ENCODE results near the gene HMGCR. TPM values are rescaled to one million over a fixed set of nuclear protein-coding genes. Genes with fewer than 3 reads are reported as not detected.
A peak's percentile ranks its signal among the peaks of the same experiment; 100 is the strongest.

The HMGCR gene
- total RNA-seq, 1 experiment from 2014 or later: 101 TPM

GRCh38 chr5:75395277-75395676 is 58.3 kb downstream of the HMGCR start:
- Histone ChIP-seq H3K4me1 (ENCODE audit: control insufficient read depth in 1 of 2, insufficient read depth in 2 of 2, low read length in 2 of 2) (no peaks in the 10 kb centered on the region), H3K4me2 (ENCODE audit: low read length) (no peak overlapping the region), H3K9me3 (ENCODE audit: control insufficient read depth in 1 of 2, insufficient read depth in 1 of 2, low read depth in 1 of 2, low read length in 2 of 2) (no peaks in the 10 kb centered on the region), H4K20me1 (ENCODE audit: insufficient read depth) (no peaks in the 10 kb centered on the region), H2AFZ (ENCODE audit: low read depth, low read length, poor library complexity, severe bottlenecking) (no peak overlapping the region), H3K79me2 (ENCODE audit: insufficient read depth, low read length) (no peaks in the 10 kb centered on the region), H3K36me3 (ENCODE audit: control insufficient read depth in 1 of 2, insufficient read depth in 2 of 2, low read length in 2 of 2) (no peaks in the 10 kb centered on the region), H3K27ac (ENCODE audit: low read depth, low read length) (no peak overlapping the region), H3K9ac (ENCODE audit: low read length) (no peak overlapping the region), H3K27me3 (ENCODE audit: insufficient read depth, low read length) (no peaks in the 10 kb centered on the region), H3K9me2 (ENCODE audit: insufficient read depth) (no peaks in the 10 kb centered on the region), H3K4me3 (replicated peaks in 1 of 2; ENCODE audit: low read depth in 1 of 2, low read length in 2 of 2) (no peak overlapping the region)
- intact Hi-C loops (cut with micrococcal nuclease): no loop called here
- TF ChIP-seq MAX (IDR thresholded peaks at IDR 0.05): no peak
- no peak for TF ChIP-seq EGR1 (IDR thresholded peaks at IDR 0.05; ENCODE audit: low read depth)
- no peak for TF ChIP-seq POLR2AphosphoS5 (IDR thresholded peaks at IDR 0.05; ENCODE audit: low read depth, low read length)
- no peak for TF ChIP-seq CBX3 (IDR thresholded peaks at IDR 0.05; ENCODE audit: low read depth)
- no peak for TF ChIP-seq POLR2A (IDR thresholded peaks at IDR 0.05; ENCODE audit: borderline replicate concordance, extremely low read depth, insufficient read depth, insufficient read length)
- TF ChIP-seq ELF1 (IDR thresholded peaks at IDR 0.05; ENCODE audit: borderline replicate concordance, low read depth): no peak
- no peak for TF ChIP-seq SIN3A (IDR thresholded peaks at IDR 0.05; ENCODE audit: low read depth)
- TF ChIP-seq CEBPB (IDR thresholded peaks at IDR 0.05; ENCODE audit: low read depth): no peak
- no TSS peak for BruUV-seq (replicated peaks)
- ChIA-PET RAD21 (ENCODE audit: low non-redundant PET in 1 of 2, low total read pairs in 2 of 2, uncharacterized antibody in 2 of 2, unreplicated experiment in 2 of 2) (no interaction called here), POLR2A (no interaction called here), CTCF (interaction anchor here (0.7 kb wide), 1 partner anchor 779 kb away, joined by 3 read pairs; no protein-coding TSS in a partner anchor)
- ATAC-seq (no peak), DNase-seq (ENCODE audit: low read depth, low spot score) (no peak)

- Histone ChIP-seq H4K20me1 (ENCODE audit: insufficient read depth) (no peaks in the 10 kb centered on the region), H3K4me1 (ENCODE audit: control insufficient read depth in 1 of 2, insufficient read depth in 2 of 2, low read length in 2 of 2) (peaks cover 0 to 15% of the 10 kb centered on the region in 2 experiments; a peak in 2 of 4 replicates), H3K4me2 (ENCODE audit: low read length) (peak overlapping the region; percentile 36; the same call in 1 of the 2 replicates), H3K79me2 (ENCODE audit: insufficient read depth, low read length) (no peaks in the 10 kb centered on the region), H3K9me3 (ENCODE audit: control insufficient read depth in 1 of 2, insufficient read depth in 1 of 2, low read depth in 1 of 2, low read length in 2 of 2) (no peaks in the 10 kb centered on the region), H3K9ac (ENCODE audit: low read length) (no peak overlapping the region), H3K4me3 (replicated peaks in 1 of 2; ENCODE audit: low read depth in 1 of 2, low read length in 2 of 2) (no peak overlapping the region), H3K27ac (ENCODE audit: low read depth, low read length) (no peak overlapping the region), H3K9me2 (ENCODE audit: insufficient read depth) (no peaks in the 10 kb centered on the region), H3K36me3 (ENCODE audit: control insufficient read depth in 1 of 2, insufficient read depth in 2 of 2, low read length in 2 of 2) (no peaks in the 10 kb centered on the region), H3K27me3 (ENCODE audit: insufficient read depth, low read length) (no peaks in the 10 kb centered on the region), H2AFZ (ENCODE audit: low read depth, low read length, poor library complexity, severe bottlenecking) (no peak overlapping the region)
- peak; percentile 71 for ATAC-seq
- ChIA-PET CTCF (no interaction called here), POLR2A (no interaction called here), RAD21 (ENCODE audit: low non-redundant PET in 1 of 2, low total read pairs in 2 of 2, uncharacterized antibody in 2 of 2, unreplicated experiment in 2 of 2) (no interaction called here)
- TF ChIP-seq POLR2A (IDR thresholded peaks at IDR 0.05; ENCODE audit: borderline replicate concordance, extremely low read depth, insufficient read depth, insufficient read length): no peak
- peak; percentile 47; the same call in 1 of the 2 replicates for TF ChIP-seq CEBPB (IDR thresholded peaks at IDR 0.05; ENCODE audit: low read depth)
- TF ChIP-seq CBX3 (IDR thresholded peaks at IDR 0.05; ENCODE audit: low read depth): no peak
- no peak for TF ChIP-seq EGR1 (IDR thresholded peaks at IDR 0.05; ENCODE audit: low read depth)
- TF ChIP-seq CTCF (IDR thresholded peaks at IDR 0.05 in 2 of 3, conservative IDR thresholded peaks at IDR 0.05 in 1 of 3; ENCODE audit: borderline replicate concordance in 1 of 3, insufficient read depth in 1 of 3, low read depth in 2 of 3, low read length in 2 of 3): no peak
- TF ChIP-seq YY1 (IDR thresholded peaks at IDR 0.05; ENCODE audit: extremely low read depth, insufficient replicate concordance, low read depth, low read length): no peak
- no peak for TF ChIP-seq SRF (IDR thresholded peaks at IDR 0.05; ENCODE audit: low read depth)
- peak; percentile 57; the same call in 1 of the 2 replicates for TF ChIP-seq MAX (IDR thresholded peaks at IDR 0.05)
- no peak for TF ChIP-seq ZFX (IDR thresholded peaks at IDR 0.05)
- peak; percentile 77; the same call in 1 of the 2 replicates for TF ChIP-seq FOSL1 (IDR thresholded peaks at IDR 0.05; ENCODE audit: low read depth)
- no peak for TF ChIP-seq POLR2AphosphoS5 (IDR thresholded peaks at IDR 0.05; ENCODE audit: low read depth, low read length)
- no peak; the same call in 1 of the 2 replicates for TF ChIP-seq SIN3A (IDR thresholded peaks at IDR 0.05; ENCODE audit: low read depth)
- peak; percentile 85 for TF ChIP-seq JUND (IDR thresholded peaks at IDR 0.05)
- TF ChIP-seq SP1 (IDR thresholded peaks at IDR 0.05; ENCODE audit: low read depth): peak; percentile 53; the same call in 1 of the 2 replicates
- no peak for TF ChIP-seq ZBTB33 (IDR thresholded peaks at IDR 0.05; ENCODE audit: extremely low read depth, insufficient replicate concordance, low read length)
- TF ChIP-seq EZH2 (IDR thresholded peaks at IDR 0.05): no peak
- intact Hi-C loops (cut with micrococcal nuclease): no loop called here
- no TSS peak for BruUV-seq (replicated peaks)
- DNase-seq (ENCODE audit: low read depth, low spot score): peak; percentile 40
These were observed 68.3 kb downstream of the HMGCR start for GRCh38 chr5:75405296-75405695.
